ENCODE data around the gene CTNNA1. TPM values are rescaled to one million over a fixed set of nuclear protein-coding genes. Genes with fewer than 3 reads are reported as not detected.

CTNNA1 gene
- total RNA-seq, 1 donor from 2014 or later, result 598 TPM

DNA sequence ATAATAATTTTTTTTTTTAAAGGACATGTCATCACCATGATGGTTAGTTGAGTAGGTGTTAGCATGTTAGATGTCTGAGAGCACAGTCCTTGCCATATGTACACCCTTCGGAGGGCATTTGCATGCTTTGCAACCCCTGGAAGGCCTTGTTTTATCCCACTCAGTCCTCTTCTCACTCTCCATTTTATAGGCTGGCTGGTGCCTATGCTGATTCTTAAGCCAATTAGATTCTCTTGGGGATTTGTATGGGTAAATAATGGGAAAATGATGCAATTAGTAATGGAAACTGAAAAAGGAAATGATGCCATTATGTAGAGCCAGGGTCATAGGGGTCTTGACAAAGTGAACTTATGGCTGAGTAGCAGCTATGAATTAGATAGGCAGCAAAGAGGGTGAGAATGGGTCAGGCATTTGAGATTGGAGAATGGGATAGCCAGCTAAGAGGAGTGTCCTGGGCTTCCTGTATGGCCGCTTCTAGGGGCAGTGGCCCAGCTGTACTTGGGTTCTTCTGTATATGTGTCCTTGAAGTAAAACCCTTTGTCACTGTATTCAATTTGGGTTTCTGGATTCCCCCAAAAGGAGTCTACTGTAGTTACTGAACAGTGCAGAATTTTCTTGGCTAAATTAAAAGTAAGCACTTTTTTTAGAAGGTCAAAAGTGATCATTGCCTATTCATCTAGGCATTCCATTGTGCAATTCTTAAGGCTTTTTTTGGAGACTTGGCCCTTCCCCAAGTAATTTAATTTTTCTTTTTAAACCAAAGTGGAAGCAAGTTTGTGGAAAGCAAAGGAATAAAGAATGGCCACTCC lies 90.3 kb downstream of the CTNNA1 start:
- Mint-ChIP-seq H3K9me3 (ENCODE audit: unreplicated experiment) (peaks cover 9% of the 10 kb centered on the region), H3K4me1 (ENCODE audit: low read depth, unreplicated experiment) (peaks cover 33% of the 10 kb centered on the region), H3K36me3 (ENCODE audit: unreplicated experiment) (no peaks in the 10 kb centered on the region), H3K27ac (ENCODE audit: unreplicated experiment) (peak overlapping the region; percentile 21), H3K4me3 (ENCODE audit: unreplicated experiment) (peak overlapping the region; percentile 35), H3K27me3 (ENCODE audit: unreplicated experiment) (peaks cover 5% of the 10 kb centered on the region)
- DNase-seq, result no peak
- TF ChIP-seq, protein P1, sequence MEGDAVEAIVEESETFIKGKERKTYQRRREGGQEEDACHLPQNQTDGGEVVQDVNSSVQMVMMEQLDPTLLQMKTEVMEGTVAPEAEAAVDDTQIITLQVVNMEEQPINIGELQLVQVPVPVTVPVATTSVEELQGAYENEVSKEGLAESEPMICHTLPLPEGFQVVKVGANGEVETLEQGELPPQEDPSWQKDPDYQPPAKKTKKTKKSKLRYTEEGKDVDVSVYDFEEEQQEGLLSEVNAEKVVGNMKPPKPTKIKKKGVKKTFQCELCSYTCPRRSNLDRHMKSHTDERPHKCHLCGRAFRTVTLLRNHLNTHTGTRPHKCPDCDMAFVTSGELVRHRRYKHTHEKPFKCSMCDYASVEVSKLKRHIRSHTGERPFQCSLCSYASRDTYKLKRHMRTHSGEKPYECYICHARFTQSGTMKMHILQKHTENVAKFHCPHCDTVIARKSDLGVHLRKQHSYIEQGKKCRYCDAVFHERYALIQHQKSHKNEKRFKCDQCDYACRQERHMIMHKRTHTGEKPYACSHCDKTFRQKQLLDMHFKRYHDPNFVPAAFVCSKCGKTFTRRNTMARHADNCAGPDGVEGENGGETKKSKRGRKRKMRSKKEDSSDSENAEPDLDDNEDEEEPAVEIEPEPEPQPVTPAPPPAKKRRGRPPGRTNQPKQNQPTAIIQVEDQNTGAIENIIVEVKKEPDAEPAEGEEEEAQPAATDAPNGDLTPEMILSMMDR (IDR thresholded peaks at IDR 0.05; ENCODE audit: partially characterized antibody, unreplicated experiment), result no peak

DNA sequence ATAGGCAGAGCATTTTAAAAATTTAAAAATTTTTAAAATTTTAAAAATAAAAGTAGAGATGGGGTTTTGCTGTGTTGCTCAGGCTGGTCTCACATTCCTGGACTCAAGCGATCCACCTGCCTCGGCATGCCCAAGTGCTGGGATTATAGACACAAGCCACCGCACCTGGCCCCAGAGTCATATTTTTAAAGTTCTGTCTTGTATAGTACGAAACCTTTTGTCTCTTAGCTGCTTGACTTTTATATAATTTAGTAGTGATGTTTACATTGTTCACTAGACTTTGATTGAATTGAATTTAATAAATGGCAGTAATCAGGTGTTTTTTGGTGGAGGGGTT lies 90.9 kb downstream of the CTNNA1 start:
- Mint-ChIP-seq H3K27ac (ENCODE audit: unreplicated experiment) (peak overlapping the region; percentile 31), H3K36me3 (ENCODE audit: unreplicated experiment) (no peaks in the 10 kb centered on the region), H3K9me3 (ENCODE audit: unreplicated experiment) (peaks cover 9% of the 10 kb centered on the region), H3K4me3 (ENCODE audit: unreplicated experiment) (no peak overlapping the region), H3K4me1 (ENCODE audit: low read depth, unreplicated experiment) (peaks cover 32% of the 10 kb centered on the region), H3K27me3 (ENCODE audit: unreplicated experiment) (peaks cover 5% of the 10 kb centered on the region)
- TF ChIP-seq, protein P1 (IDR thresholded peaks at IDR 0.05; ENCODE audit: partially characterized antibody, unreplicated experiment), result no peak
- DNase-seq, result no peak

DNA sequence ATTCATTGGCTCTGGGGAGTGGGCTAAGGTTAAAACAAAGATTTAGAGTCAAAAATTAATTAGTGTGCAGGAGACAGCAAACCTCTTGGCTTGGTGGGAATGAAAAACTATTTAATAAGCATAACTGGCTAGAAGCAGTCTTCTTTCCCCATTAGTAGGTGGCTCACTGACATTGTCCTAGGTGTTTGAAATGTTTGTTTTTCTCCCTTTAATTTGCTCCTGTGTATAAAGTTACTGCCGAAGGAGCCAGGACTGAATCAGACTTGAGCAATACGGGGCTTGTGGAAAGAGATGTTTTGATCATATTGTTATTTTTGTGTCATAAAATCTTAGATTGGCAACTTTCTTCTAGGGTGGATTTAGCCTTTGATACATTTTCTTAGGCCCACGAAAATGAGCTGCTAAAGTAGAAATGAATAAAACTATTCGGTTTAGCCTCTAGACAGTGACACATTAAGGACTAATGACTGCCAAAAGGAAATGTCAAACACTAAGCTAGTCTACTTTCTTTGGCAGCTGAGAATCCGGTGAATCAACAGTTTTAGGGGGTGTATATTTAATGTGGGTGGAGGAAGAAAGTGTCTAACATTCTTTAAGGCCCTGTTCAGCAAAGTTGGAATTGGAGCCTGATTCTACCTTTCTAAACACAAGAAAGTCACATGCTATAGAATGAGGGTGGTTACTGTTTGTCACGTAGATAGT lies 91.7 kb downstream of the CTNNA1 start:
- H3K4me1 Mint-ChIP-seq (ENCODE audit: low read depth, unreplicated experiment), result peaks cover 28% of the 10 kb centered on the region
- no peak overlapping the region for H3K4me3 Mint-ChIP-seq (ENCODE audit: unreplicated experiment)
- TF ChIP-seq, protein P1 (IDR thresholded peaks at IDR 0.05; ENCODE audit: partially characterized antibody, unreplicated experiment), result no peak
- H3K27ac Mint-ChIP-seq (ENCODE audit: unreplicated experiment), result peak overlapping the region; percentile 29
- no peak for DNase-seq
- H3K9me3 Mint-ChIP-seq (ENCODE audit: unreplicated experiment), result peaks cover 9% of the 10 kb centered on the region
- H3K36me3 Mint-ChIP-seq (ENCODE audit: unreplicated experiment), result no peaks in the 10 kb centered on the region
- H3K27me3 Mint-ChIP-seq (ENCODE audit: unreplicated experiment), result peaks cover 4% of the 10 kb centered on the region

DNA sequence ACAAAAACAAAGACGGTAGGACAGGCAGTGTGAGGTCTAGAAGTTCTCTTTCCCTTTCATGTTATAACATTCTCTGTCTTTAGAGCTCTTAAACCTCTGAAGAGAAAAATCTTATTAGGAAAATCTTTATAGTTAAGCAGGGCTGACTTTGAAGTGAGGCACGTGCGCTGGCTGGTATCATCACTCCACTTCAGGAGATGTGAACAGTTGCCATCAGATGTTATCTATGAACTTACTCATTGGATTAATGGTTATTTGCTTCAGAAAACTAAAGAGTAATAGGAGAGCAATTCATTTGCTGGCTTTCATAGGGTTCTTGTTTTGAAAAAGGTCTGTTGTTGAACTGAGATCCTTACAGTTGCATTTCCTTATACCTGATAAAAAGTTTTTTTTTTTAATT lies 96.2 kb downstream of the CTNNA1 start:
- Mint-ChIP-seq H3K27ac (ENCODE audit: unreplicated experiment) (no peak overlapping the region), H3K4me3 (ENCODE audit: unreplicated experiment) (no peak overlapping the region), H3K36me3 (ENCODE audit: unreplicated experiment) (no peaks in the 10 kb centered on the region), H3K9me3 (ENCODE audit: unreplicated experiment) (peaks cover 12% of the 10 kb centered on the region), H3K27me3 (ENCODE audit: unreplicated experiment) (peaks cover 4% of the 10 kb centered on the region), H3K4me1 (ENCODE audit: low read depth, unreplicated experiment) (peaks cover 18% of the 10 kb centered on the region)
- TF ChIP-seq, protein P1 (IDR thresholded peaks at IDR 0.05; ENCODE audit: partially characterized antibody, unreplicated experiment), result no peak
- no peak for DNase-seq

DNA sequence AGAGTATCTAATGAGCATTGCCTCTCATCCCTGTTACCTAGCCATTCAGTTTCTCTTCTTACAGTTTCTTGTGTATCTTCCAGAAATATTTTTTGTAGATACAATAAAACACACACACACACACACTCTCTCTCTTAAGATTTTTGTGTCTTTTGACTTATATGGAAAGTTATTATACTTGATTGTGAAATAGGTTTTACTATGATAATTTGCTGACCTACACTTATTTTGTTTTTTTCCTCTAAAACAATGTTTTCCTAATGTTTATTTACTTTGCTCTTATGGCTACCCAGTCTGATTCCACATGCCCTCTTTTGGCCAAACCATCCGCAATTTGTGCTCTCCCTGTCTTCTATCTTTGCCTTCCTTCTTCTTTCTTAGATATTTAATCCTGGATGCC lies 96.7 kb downstream of the CTNNA1 start:
- Mint-ChIP-seq H3K27ac (ENCODE audit: unreplicated experiment) (no peak overlapping the region), H3K9me3 (ENCODE audit: unreplicated experiment) (peaks cover 12% of the 10 kb centered on the region), H3K36me3 (ENCODE audit: unreplicated experiment) (no peaks in the 10 kb centered on the region), H3K4me1 (ENCODE audit: low read depth, unreplicated experiment) (peaks cover 17% of the 10 kb centered on the region), H3K27me3 (ENCODE audit: unreplicated experiment) (peaks cover 4% of the 10 kb centered on the region), H3K4me3 (ENCODE audit: unreplicated experiment) (no peak overlapping the region)
- TF ChIP-seq, protein P1 (IDR thresholded peaks at IDR 0.05; ENCODE audit: partially characterized antibody, unreplicated experiment), result no peak
- DNase-seq, result no peak
